K562 (cell line): ENCODE data around the gene ZDHHC14. TPM values are rescaled to one million over a fixed set of nuclear protein-coding genes. Genes with fewer than 3 reads are reported as not detected.

Experiments
- ATAC-seq: fragments of 200-7000 bp; cut with Tn5 transposase; 3 replicates; pipeline ENCODE4 v1.9.1; 2020; ENCODE audit warnings: moderate library complexity
- BruUV-seq: library from RNA; stranded (reverse); fragments of 400-500 nt; replicated peaks from 2 replicates; lab custom pipeline; 2021; lab: Mats Ljungman, UMichigan
- CTCF ChIA-PET: fragments of 300-600 bp; formaldehyde crosslinking; extraction: SDS; loops from one replicate; lab custom pipeline; 2021; ENCODE audit warnings: low intra/inter-chr PET ratio; lab: Yijun Ruan, JAX
- POLR2A ChIA-PET: fragments of 300-600, 350-650 bp; sonication (Branson Sonifier 250); formaldehyde crosslinking; extraction: SDS; loops from one replicate; lab custom pipeline; 2021; ENCODE audit warnings: antibody characterized with exemption, inconsistent platforms; lab: Yijun Ruan, JAX
- DNase-seq, 4 experiments: peaks; one replicate each; pipeline versions ENCODE4 v3.0.0 to v3.0.0-alpha.2; 2011 to 2018; ENCODE audit warnings: low spot score in 3 of 4, mixed read lengths in 3 of 4; ENCODE audit errors: extremely low read depth in 1 of 4
- FAIRE-seq: peaks from 2 replicates; lab custom pipeline; 2011; peaks lifted over from hg19 to GRCh38; lab: Jason Lieb, UNC
- H2AFZ ChIP-seq: 2 replicates; pipeline ENCODE4 v1.6.0; 2011; ENCODE audit warnings: low read depth, low read length, control low read depth, inconsistent platforms
- H3K27ac ChIP-seq: fragments of 200-600 bp; 3 replicates; pipeline ENCODE4 v1.8.0; 2011; ENCODE audit warnings: low read depth, mild to moderate bottlenecking, control low read depth, inconsistent platforms, low read length, moderate library complexity, mixed read lengths; ENCODE audit errors: extremely low read depth
- H3K27me3 ChIP-seq, 2 experiments: fragments of 300-600 bp in 1 of 2; 2 replicates in 1 of 2; 3 replicates in 1 of 2; pipeline versions ENCODE4 v1.6.0 to v1.8.0; 2011; ENCODE audit warnings: inconsistent platforms in 2 of 2, low read length in 2 of 2, mild to moderate bottlenecking in 1 of 2, mixed read lengths in 1 of 2, moderate library complexity in 1 of 2; ENCODE audit not compliant: control insufficient read depth in 2 of 2, insufficient read depth in 2 of 2
- H3K36me3 ChIP-seq: fragments of 300-600 bp; 3 replicates; pipeline ENCODE4 v1.8.0; 2011; ENCODE audit warnings: mild to moderate bottlenecking, low read length, inconsistent platforms; ENCODE audit not compliant: control insufficient read depth, insufficient read depth
- H3K4me1 ChIP-seq, 2 experiments: fragments of 200-600 bp in 1 of 2; replicated peaks in 1 of 2; 2 replicates in 1 of 2; 3 replicates in 1 of 2; pipeline versions ENCODE4 v1.5.1 to v1.8.0; 2011; ENCODE audit warnings: inconsistent platforms in 2 of 2, low read length in 2 of 2, mild to moderate bottlenecking in 1 of 2, mixed read lengths in 1 of 2, moderate library complexity in 1 of 2; ENCODE audit not compliant: control insufficient read depth in 2 of 2, insufficient read depth in 2 of 2
- H3K4me2 ChIP-seq: 2 replicates; pipeline ENCODE4 v1.6.1; 2011; ENCODE audit warnings: low read length, control low read depth, inconsistent platforms, mixed read lengths; ENCODE audit not compliant: insufficient read depth
- H3K4me3 ChIP-seq: fragments of 200-600 bp; sonication (generic), shearing (Covaris generic); 2 replicates; pipeline ENCODE4 v1.5.1; 2016; ENCODE audit warnings: control low read depth, inconsistent platforms
- H3K79me2 ChIP-seq: fragments of 200-600 bp; 3 replicates; pipeline ENCODE4 v1.8.0; 2011; ENCODE audit warnings: low read length, inconsistent platforms; ENCODE audit not compliant: control insufficient read depth, insufficient read depth
- H3K9ac ChIP-seq, 2 experiments: 2 replicates each; pipeline versions ENCODE4 v1.6.0 to v1.6.1; 2011; ENCODE audit warnings: low read depth in 2 of 2, low read length in 2 of 2, control low read depth in 1 of 2, inconsistent platforms in 1 of 2, mild to moderate bottlenecking in 1 of 2, mixed read lengths in 1 of 2; ENCODE audit not compliant: insufficient read depth in 1 of 2
- H3K9me1 ChIP-seq: one replicate; pipeline ENCODE4 v1.6.0; 2011; ENCODE audit warnings: inconsistent platforms, mild to moderate bottlenecking, low read length, moderate library complexity; ENCODE audit not compliant: control insufficient read depth, insufficient read depth
- H3K9me3 ChIP-seq: replicated peaks from 2 replicates; pipeline ENCODE4 v1.5.1; 2011; ENCODE audit warnings: low read depth, low read length, inconsistent platforms; ENCODE audit not compliant: control insufficient read depth, insufficient read depth
- H4K20me1 ChIP-seq: replicated peaks from 2 replicates; pipeline ENCODE4 v1.6.1; 2011; ENCODE audit warnings: low read length, inconsistent platforms, mixed read lengths; ENCODE audit not compliant: control insufficient read depth, insufficient read depth
- COPS2 ChIP-seq: fragments of 450-650 bp; conservative IDR thresholded peaks from 2 replicates; pipeline ENCODE4 v1.6.1; 2016; ENCODE audit warnings: mild to moderate bottlenecking, moderate library complexity
- ETV6 ChIP-seq, 3 experiments: fragments of 150-350 bp in 1 of 3; sonication (generic) in 1 of 3; formaldehyde crosslinking in 1 of 3; IDR thresholded peaks; 2 replicates each; pipeline versions ENCODE4 v1.6.1 to v1.8.0; 2014 to 2022; ENCODE audit warnings: borderline replicate concordance in 2 of 3, low read depth in 2 of 3, antibody characterized with exemption in 1 of 3, low read length in 1 of 3, mild to moderate bottlenecking in 1 of 3, missing genetic modification reagents in 1 of 3
- FOXM1 ChIP-seq, 2 experiments: fragments of 450-650 bp in 1 of 2; sonication (generic) in 1 of 2; formaldehyde crosslinking in 1 of 2; IDR thresholded peaks; 2 replicates each; pipeline versions ENCODE4 v1.6.1 to v1.9.0; 2017 to 2022; ENCODE audit warnings: low read depth in 2 of 2, mild to moderate bottlenecking in 2 of 2, missing genetic modification reagents in 1 of 2, moderate library complexity in 1 of 2
- HMGN3 ChIP-seq: IDR thresholded peaks from 2 replicates; pipeline ENCODE4 v1.6.1; 2011; ENCODE audit warnings: borderline replicate concordance, low read depth, mild to moderate bottlenecking, mixed read lengths, low read length; ENCODE audit not compliant: insufficient read length; ENCODE audit errors: extremely low read depth
- NONO ChIP-seq, 2 experiments: fragments of 200-400 bp in 1 of 2; fragments of 450-650 bp in 1 of 2; formaldehyde crosslinking in 1 of 2; IDR thresholded peaks; 2 replicates each; pipeline ENCODE4 v1.6.1; 2017; ENCODE audit warnings: low read depth in 2 of 2, mild to moderate bottlenecking in 2 of 2, moderate library complexity in 2 of 2, low read length in 1 of 2
- PCBP2 ChIP-seq: fragments of 200-400 bp; formaldehyde crosslinking; IDR thresholded peaks from 2 replicates; pipeline ENCODE4 v1.6.1; 2018; ENCODE audit warnings: low read length, low read depth, mild to moderate bottlenecking, moderate library complexity; ENCODE audit not compliant: poor library complexity, severe bottlenecking
- SIN3A ChIP-seq, 2 experiments: fragments of 150-350 bp in 1 of 2; IDR thresholded peaks; 2 replicates each; pipeline ENCODE4 v1.6.1; 2011 to 2016; ENCODE audit warnings: borderline replicate concordance in 2 of 2, low read depth in 2 of 2, low read length in 2 of 2, mild to moderate bottlenecking in 2 of 2, moderate library complexity in 2 of 2; ENCODE audit not compliant: control insufficient read depth in 1 of 2
- SP1 ChIP-seq: sonication (generic); formaldehyde crosslinking; IDR thresholded peaks from 2 replicates; pipeline ENCODE4 v1.8.1; 2022; ENCODE audit warnings: mild to moderate bottlenecking, missing genetic modification reagents
- TAL1 ChIP-seq: fragments of 450-650 bp; IDR thresholded peaks from 2 replicates; pipeline ENCODE4 v1.6.1; 2016; ENCODE audit warnings: mild to moderate bottlenecking
- ZNF609 ChIP-seq: sonication (generic); formaldehyde crosslinking; IDR thresholded peaks from 2 replicates; pipeline ENCODE4 v1.8.1; 2023; ENCODE audit warnings: missing genetic modification reagents, mild to moderate bottlenecking, borderline replicate concordance
- ZNF785 ChIP-seq: fragments of 250-450 bp; sonication (Bioruptor Pico); IDR thresholded peaks from 2 replicates; pipeline ENCODE4 v1.4.0; 2020; ENCODE audit warnings: mild to moderate bottlenecking
- WGBS: fragments of 100-300 bp; shearing (Covaris generic); methylation state at CpG from one replicate; pipeline ENCODE4 v1.1.6; 2016; ENCODE audit warnings: low coverage, mixed read lengths; ENCODE audit not compliant: insufficient coverage; ENCODE audit errors: missing lambda C conversion rate; 5-methylcytosine and 5-hydroxymethylcytosine counted together
- in situ Hi-C: fragments of 300-500 bp; cut with MboI; formaldehyde crosslinking; loops from 4 replicates; pipeline ENCODE4 v1.15.0; 2018; ENCODE audit warnings: inconsistent platforms, mixed read lengths
- intact Hi-C: fragments of 100-400 bp; cut with micrococcal nuclease; formaldehyde crosslinking; loops from 2 replicates; pipeline ENCODE4 v1.14.2; 2022
- polyA plus RNA-seq, 8 experiments: library from polyadenylated mRNA; depleted of rRNA in 4 of 8; stranded (reverse) in 5 of 8; unstranded in 3 of 8; fragments of >200 nt; fragmentation: Nextera tagmentation in 2 of 8; fragmentation: Illumina TruSeq in 1 of 8; extraction: Ambion mirVana in 2 of 8; extraction: Trizol in 1 of 8; gene quantifications; 2 replicates each; pipeline versions ENCODE4 v1.2.1 to v1.2.3, GENCODE V29; 2011 to 2014; ENCODE audit warnings: inconsistent platforms in 1 of 8, missing spikeins in 1 of 8
- total RNA-seq, 7 experiments: library from RNA; depleted of rRNA in 6 of 7; stranded (reverse); fragments of >200 nt in 6 of 7; fragmentation: Illumina TruSeq in 2 of 7; extraction: Trizol in 2 of 7; gene quantifications; 2 replicates each; pipeline versions ENCODE4 v1.2.1 to v1.2.3, GENCODE V29; 2011 to 2021; ENCODE audit warnings: low replicate concordance in 1 of 7
- TF ChIP-seq, protein P1 (sequence below): sonication (generic); formaldehyde crosslinking; IDR thresholded peaks from 2 replicates; pipeline ENCODE4 v1.8.1; 2023; ENCODE audit warnings: mild to moderate bottlenecking, missing genetic modification reagents, moderate library complexity

Gene ZDHHC14
- total and polyA plus RNA-seq, 9 of the 15 experiments (the other 6 are each of a cell fraction or from before 2014, with no cell fraction given): 0.92 to 23.1 (median 13.8) TPM

DNA sequence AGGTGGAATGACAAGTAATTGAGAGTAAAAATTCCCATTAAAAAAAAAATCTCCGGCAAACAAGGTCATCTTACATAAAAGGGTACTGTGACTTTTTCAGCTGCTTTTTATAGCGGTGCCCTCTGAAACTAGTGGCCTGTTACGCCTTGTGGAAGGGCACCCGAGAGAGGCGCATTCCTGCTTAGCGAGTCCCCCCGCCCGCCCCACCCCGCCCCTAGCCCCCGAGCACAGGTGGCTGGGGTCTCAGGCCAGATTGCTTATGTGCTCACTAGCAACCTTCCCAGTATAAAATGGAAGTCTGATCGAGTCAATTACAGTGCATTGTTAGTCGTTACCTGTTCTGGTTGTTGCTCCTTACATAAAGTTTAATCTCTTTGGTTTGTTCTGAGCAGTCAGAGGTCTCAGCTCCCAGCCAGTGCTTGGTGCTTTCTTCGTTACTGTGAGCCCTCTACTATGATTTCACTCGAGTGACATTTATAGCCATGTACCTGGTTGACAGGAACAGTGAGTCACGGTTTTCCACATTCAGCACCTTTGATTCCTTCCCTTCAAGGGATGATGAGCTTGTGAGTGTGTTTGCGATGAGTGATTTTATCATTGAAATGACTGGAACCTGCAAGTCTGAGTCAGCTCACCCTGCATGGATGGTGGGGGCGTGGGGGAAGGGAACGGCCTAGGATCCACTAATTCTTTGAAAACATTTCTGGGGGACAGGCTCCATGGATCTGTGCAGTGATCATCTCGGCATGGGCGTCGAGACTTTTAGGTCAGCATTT, 47.6 kb downstream of the ZDHHC14 start:
- H3K4me1 ChIP-seq: peaks cover 24% of the 10 kb centered on the region in 2 experiments
- FAIRE-seq: peak; percentile 65
- ChIA-PET CTCF (no interaction called here), POLR2A (interaction anchor here (0.7 kb wide), 1 partner anchor 26 kb away, joined by 3 read pairs; no protein-coding TSS in a partner anchor)
- in situ Hi-C loops: no loop called here
- peak; percentile 38 to 66 (median 54) for DNase-seq
- ATAC-seq: peak; percentile 72
- no peaks in the 10 kb centered on the region; the same call in 2 of the 3 replicates for H3K36me3 ChIP-seq
- no peak overlapping the region for H3K9ac ChIP-seq
- H3K79me2 ChIP-seq: peaks cover 26% of the 10 kb centered on the region; the same call in 2 of the 3 replicates
- no peak overlapping the region for H3K4me3 ChIP-seq
- H4K20me1 ChIP-seq: peaks cover 7% of the 10 kb centered on the region; the same call in 1 of the 2 replicates
- peak overlapping the region; percentile 32; the same call in 1 of the 2 replicates for H3K4me2 ChIP-seq
- BruUV-seq: no TSS peak
- no peaks in the 10 kb centered on the region for H3K9me3 ChIP-seq
- no peak overlapping the region for H3K27ac ChIP-seq
- H3K9me1 ChIP-seq: peaks cover 4% of the 10 kb centered on the region
- intact Hi-C loops: no loop called here
- WGBS: 47% methylated on average over 21 of the region's 21 CpGs
- H3K27me3 ChIP-seq: no peaks in the 10 kb centered on the region
- H2AFZ ChIP-seq: no peak overlapping the region
- TF ChIP-seq COPS2 (no peak), FOXM1 (IDR thresholded peaks at IDR 0.05; ENCODE audit: low read depth) (no peak), FOXM1 (CRISPR knock-in tag; IDR thresholded peaks at IDR 0.05; ENCODE audit: low read depth) (no peak), SIN3A (IDR thresholded peaks at IDR 0.05; ENCODE audit: borderline replicate concordance in 2 of 2, control insufficient read depth in 1 of 2, low read depth in 2 of 2, low read length in 2 of 2) (no peak), PCBP2 (no peak), ETV6 (IDR thresholded peaks at IDR 0.05; ENCODE audit: borderline replicate concordance in 1 of 2, low read depth in 2 of 2, low read length in 1 of 2) (no peak), ETV6 (CRISPR knock-in tag; IDR thresholded peaks at IDR 0.05; ENCODE audit: borderline replicate concordance) (no peak), NONO (IDR thresholded peaks at IDR 0.05; ENCODE audit: low read depth in 2 of 2, low read length in 1 of 2) (0 out of 4 replicates have a peak, but pooled peaks of 1 of the 2 experiments have one; percentile 20), HMGN3 (no peak), SP1 (CRISPR knock-in tag) (no peak), ZNF609 (no peak), TAL1 (no peak), ZNF785 (CRISPR knock-in tag) (no peak)
- TF ChIP-seq, protein P1, sequence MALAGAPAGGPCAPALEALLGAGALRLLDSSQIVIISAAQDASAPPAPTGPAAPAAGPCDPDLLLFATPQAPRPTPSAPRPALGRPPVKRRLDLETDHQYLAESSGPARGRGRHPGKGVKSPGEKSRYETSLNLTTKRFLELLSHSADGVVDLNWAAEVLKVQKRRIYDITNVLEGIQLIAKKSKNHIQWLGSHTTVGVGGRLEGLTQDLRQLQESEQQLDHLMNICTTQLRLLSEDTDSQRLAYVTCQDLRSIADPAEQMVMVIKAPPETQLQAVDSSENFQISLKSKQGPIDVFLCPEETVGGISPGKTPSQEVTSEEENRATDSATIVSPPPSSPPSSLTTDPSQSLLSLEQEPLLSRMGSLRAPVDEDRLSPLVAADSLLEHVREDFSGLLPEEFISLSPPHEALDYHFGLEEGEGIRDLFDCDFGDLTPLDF (CRISPR knock-in tag): no peak
